ENCODE data around the gene MIF.

Gene MIF

DNA sequence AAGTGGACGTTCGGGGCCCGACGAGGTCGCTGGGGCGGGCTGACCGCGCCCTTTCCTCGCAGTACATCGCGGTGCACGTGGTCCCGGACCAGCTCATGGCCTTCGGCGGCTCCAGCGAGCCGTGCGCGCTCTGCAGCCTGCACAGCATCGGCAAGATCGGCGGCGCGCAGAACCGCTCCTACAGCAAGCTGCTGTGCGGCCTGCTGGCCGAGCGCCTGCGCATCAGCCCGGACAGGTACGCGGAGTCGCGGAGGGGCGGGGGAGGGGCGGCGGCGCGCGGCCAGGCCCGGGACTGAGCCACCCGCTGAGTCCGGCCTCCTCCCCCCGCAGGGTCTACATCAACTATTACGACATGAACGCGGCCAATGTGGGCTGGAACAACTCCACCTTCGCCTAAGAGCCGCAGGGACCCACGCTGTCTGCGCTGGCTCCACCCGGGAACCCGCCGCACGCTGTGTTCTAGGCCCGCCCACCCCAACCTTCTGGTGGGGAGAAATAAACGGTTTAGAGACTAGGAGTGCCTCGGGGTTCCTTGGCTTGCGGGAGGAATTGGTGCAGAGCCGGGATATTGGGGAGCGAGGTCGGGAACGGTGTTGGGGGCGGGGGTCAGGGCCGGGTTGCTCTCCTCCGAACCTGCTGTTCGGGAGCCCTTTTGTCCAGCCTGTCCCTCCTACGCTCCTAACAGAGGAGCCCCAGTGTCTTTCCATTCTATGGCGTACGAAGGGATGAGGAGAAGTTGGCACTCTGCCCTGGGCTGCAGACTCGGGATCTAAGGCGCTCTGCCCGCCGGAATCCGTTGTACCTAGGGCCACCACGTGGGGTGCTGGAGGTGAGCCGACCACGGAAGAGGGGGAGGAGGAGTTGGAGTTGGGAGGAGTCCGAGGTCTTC is 771 bp downstream of the MIF start:
- TF ChIP-seq, protein P1, sequence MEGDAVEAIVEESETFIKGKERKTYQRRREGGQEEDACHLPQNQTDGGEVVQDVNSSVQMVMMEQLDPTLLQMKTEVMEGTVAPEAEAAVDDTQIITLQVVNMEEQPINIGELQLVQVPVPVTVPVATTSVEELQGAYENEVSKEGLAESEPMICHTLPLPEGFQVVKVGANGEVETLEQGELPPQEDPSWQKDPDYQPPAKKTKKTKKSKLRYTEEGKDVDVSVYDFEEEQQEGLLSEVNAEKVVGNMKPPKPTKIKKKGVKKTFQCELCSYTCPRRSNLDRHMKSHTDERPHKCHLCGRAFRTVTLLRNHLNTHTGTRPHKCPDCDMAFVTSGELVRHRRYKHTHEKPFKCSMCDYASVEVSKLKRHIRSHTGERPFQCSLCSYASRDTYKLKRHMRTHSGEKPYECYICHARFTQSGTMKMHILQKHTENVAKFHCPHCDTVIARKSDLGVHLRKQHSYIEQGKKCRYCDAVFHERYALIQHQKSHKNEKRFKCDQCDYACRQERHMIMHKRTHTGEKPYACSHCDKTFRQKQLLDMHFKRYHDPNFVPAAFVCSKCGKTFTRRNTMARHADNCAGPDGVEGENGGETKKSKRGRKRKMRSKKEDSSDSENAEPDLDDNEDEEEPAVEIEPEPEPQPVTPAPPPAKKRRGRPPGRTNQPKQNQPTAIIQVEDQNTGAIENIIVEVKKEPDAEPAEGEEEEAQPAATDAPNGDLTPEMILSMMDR (IDR thresholded peaks at IDR 0.05) = 0 out of 2 replicates have a peak, but pooled peaks have one; percentile 24

DNA sequence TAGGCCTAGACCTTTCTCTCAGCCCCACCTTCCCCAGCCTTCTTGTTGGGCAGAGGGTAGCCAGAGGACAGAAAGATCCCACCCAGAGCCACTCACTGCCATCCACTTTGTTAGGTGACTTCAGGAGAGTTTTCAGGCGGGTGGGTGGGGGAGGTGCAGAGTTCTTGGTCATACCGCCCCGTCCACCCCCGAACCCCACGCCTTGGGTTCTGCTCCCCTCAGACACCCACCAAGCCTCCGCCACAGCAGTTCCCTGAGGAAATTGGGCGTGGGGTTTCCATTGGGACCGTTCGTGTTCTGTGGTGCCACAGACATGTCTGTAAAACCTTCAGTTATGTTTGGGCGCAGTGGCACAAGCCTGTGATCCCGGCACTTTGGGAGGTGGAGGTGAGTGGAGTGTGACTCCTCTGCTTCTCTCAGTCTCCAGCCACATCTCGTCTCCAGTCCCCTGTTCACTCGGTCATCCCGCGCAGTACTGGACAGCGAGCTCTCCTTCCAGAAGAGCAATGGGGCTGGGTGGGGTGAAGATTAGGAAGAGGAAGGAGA is 1.5 kb downstream of the MIF start:
- TF ChIP-seq, protein P1 (IDR thresholded peaks at IDR 0.05) = no peak

DNA sequence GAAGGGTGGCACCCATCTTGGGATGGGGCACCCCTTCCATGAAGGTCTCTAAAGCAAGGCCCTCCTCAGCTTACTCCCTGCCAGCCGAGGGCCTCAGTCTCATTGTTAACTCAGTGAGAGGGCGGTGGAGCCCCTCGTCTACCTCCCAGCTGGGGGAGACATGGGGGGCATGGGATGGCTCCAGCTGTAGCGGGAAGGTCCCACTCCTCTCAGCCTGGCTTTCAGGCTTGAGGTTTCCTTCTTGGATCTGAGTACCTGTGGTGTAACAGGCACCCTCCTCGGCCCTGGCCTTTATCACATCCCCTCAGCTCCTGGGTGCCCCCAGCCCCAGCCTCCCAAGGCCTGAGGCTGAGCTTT is 2.0 kb downstream of the MIF start:
- TF ChIP-seq, protein P1 (IDR thresholded peaks at IDR 0.05) = no peak

DNA sequence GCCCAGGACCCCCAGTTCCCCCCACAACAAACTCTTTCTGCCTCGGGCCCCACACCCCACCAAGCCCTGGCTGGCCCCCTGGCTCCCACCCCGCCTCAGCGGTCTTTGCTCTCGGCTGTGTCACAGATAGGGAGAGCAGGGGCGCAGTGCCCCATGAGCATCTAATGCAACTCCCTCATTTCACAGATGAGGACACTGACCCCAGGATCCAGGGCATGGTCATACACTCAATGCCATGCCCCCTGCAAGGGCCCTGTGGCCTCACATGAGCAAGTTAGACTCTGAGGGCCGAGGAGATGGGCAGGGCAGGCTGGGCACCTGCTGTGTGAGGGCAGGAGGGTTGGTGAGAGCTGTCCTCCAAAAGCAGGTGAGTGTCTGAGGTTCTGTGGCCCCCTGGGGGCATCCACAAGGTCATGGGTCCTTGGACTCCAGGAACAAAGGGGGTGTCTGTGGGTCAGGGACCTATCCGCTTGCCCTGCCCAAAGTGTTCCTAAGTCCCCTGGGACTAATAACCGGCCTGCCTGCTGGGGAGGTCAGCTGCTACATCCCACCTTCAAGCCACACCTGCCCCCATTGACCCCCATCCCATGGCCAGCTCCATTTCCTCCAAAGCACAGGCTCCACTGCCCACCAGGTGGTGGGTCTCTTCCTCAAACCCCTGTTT is 2.5 kb downstream of the MIF start:
- TF ChIP-seq, protein P1 (IDR thresholded peaks at IDR 0.05) = no peak

DNA sequence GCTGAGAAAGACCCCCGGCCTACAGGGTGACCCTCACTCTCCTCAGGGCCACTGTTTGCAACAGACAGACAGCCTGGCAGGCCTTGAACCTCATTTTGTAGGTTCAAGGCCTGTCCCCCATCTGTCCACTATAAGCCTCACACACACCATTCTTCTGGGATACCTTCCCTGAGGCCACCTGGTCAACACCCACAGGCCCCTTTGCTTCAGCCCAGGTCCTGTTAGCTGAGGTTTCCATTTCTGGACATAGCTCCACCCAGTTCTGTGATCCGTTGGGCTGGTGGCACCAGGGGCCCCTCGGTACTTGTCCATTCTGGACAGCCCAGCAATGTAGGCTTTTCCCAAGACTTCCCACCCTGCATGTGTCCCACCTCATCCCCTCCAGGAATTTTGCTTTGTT is 3.1 kb downstream of the MIF start:
- TF ChIP-seq, protein P1 (IDR thresholded peaks at IDR 0.05) = no peak

DNA sequence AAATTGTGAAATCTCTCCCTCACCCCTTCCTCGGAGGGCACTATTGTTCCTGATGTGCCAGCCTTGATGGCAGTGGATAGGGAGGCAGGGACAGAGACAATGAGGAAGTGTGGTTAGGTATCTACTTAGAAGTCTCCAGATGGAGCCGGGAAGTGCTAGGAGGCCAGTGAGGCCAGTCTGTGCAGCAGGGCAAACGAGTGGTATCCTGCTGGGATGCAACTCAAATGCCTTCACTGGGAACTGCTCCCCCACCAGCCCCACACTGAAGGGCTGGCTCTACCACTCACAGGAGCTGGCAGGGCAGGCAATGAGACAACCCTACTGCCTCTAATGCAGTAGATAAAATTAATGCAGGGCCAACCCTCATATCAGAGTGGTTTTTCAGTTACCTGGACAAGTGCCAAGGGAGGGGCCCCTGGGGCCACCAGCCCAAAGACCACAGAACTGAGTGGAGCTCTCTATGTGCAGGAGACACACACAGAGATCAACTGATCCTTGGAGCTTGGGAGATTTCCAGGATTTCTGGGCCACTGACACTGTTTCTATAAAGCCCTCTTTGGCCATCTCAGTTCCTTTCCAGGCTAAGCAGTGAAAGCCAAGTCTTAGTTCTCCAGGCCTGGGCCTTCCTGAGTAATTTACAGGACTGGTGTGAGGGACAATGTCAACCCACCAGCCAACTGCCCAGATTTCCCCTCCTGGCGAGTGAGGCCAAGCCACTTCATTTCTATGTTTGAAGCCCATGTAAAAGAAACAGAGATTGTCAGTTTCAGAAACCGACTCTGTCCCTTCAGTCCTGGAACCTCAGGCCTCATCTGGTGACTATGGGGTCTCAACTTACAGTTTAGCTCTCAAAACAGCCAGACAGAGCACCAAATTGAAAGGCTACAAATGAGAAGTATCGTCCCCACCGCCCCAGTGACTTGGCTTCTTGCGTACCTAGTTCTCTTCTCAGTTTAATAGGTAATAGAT is 4.1 kb downstream of the MIF start:
- TF ChIP-seq, protein P1 (IDR thresholded peaks at IDR 0.05) = no peak
